ENCODE data around the gene INMT. TPM values are rescaled to one million over a fixed set of nuclear protein-coding genes. Genes with fewer than 3 reads are reported as not detected.

The INMT gene
- polyA plus RNA-seq, 1 donor (not counting 4 experiments of a cell fraction or from before 2014, with no cell fraction given), result not detected

GRCh38 chr7:30790356-30790755 lies 38.4 kb downstream of the INMT start:
- H3K27me3 ChIP-seq (ENCODE audit: control insufficient read depth, extremely low read depth, insufficient read depth, low read length), result no peaks in the 10 kb centered on the region
- no peaks in the 10 kb centered on the region for H3K79me2 ChIP-seq (ENCODE audit: control insufficient read depth, insufficient read depth, low read length)
- dilution Hi-C loops (cut with MboI; ENCODE audit: extremely low pct_ligation_motif_present, low sequenced_read_pairs), result no loop called here
- no peak overlapping the region for H3K9ac ChIP-seq (ENCODE audit: control insufficient read depth, extremely low read depth, insufficient read depth, low read length)
- H3K9me1 ChIP-seq (ENCODE audit: control insufficient read depth, extremely low read depth, insufficient read depth, low read length), result no peaks in the 10 kb centered on the region
- no peak overlapping the region for H3K4me2 ChIP-seq (ENCODE audit: control insufficient read depth, extremely low read depth, insufficient read depth, low read depth, low read length)
- no peaks in the 10 kb centered on the region for H4K20me1 ChIP-seq (ENCODE audit: control insufficient read depth, extremely low read depth, insufficient read depth, low read length)
- H3K27ac ChIP-seq (ENCODE audit: control insufficient read depth, insufficient read depth, low read length), result no peak overlapping the region
- no peak for FAIRE-seq
- no peak overlapping the region for H2AFZ ChIP-seq (ENCODE audit: control insufficient read depth, low read length)
- H3K4me3 ChIP-seq (ENCODE audit: control insufficient read depth in 2 of 3, extremely low read depth in 1 of 3, insufficient read depth in 2 of 3, low read depth in 1 of 3, low read length in 3 of 3), result no peak overlapping the region
- DNase-seq (ENCODE audit: low read depth, low spot score), result no peak
- H3K36me3 ChIP-seq (ENCODE audit: control insufficient read depth in 2 of 2, extremely low read depth in 1 of 2, insufficient read depth in 2 of 2, low read length in 2 of 2), result no peaks in the 10 kb centered on the region
- peaks cover 14% of the 10 kb centered on the region for H3K4me1 ChIP-seq (ENCODE audit: control insufficient read depth, extremely low read depth, insufficient read depth, low read length)
- no peak for TF ChIP-seq CTCF (optimal IDR thresholded peaks at IDR 0.05 in 1 of 3, IDR thresholded peaks at IDR 0.05 in 1 of 3, conservative IDR thresholded peaks at IDR 0.05 in 1 of 3; ENCODE audit: extremely low read depth in 1 of 3, insufficient read depth in 2 of 3, low read length in 3 of 3)
- no peak for TF ChIP-seq EZH2 (IDR thresholded peaks at IDR 0.05; ENCODE audit: low read length)
- H3K9me3 ChIP-seq (ENCODE audit: control insufficient read depth, low read depth, low read length), result no peaks in the 10 kb centered on the region

- H2AFZ ChIP-seq (ENCODE audit: control insufficient read depth, low read length), result no peak overlapping the region
- H3K9me1 ChIP-seq (ENCODE audit: control insufficient read depth, extremely low read depth, insufficient read depth, low read length), result no peaks in the 10 kb centered on the region
- no peaks in the 10 kb centered on the region for H4K20me1 ChIP-seq (ENCODE audit: control insufficient read depth, extremely low read depth, insufficient read depth, low read length)
- TF ChIP-seq EZH2 (IDR thresholded peaks at IDR 0.05; ENCODE audit: low read length) (no peak), CTCF (optimal IDR thresholded peaks at IDR 0.05 in 1 of 3, IDR thresholded peaks at IDR 0.05 in 1 of 3, conservative IDR thresholded peaks at IDR 0.05 in 1 of 3; ENCODE audit: extremely low read depth in 1 of 3, insufficient read depth in 2 of 3, low read length in 3 of 3) (no peak)
- no peak overlapping the region for H3K27ac ChIP-seq (ENCODE audit: control insufficient read depth, insufficient read depth, low read length)
- H3K27me3 ChIP-seq (ENCODE audit: control insufficient read depth, extremely low read depth, insufficient read depth, low read length), result no peaks in the 10 kb centered on the region
- no peak overlapping the region for H3K4me2 ChIP-seq (ENCODE audit: control insufficient read depth, extremely low read depth, insufficient read depth, low read depth, low read length)
- no peak for FAIRE-seq
- no peak overlapping the region for H3K4me3 ChIP-seq (ENCODE audit: control insufficient read depth in 2 of 3, extremely low read depth in 1 of 3, insufficient read depth in 2 of 3, low read depth in 1 of 3, low read length in 3 of 3)
- H3K9me3 ChIP-seq (ENCODE audit: control insufficient read depth, low read depth, low read length), result no peaks in the 10 kb centered on the region
- no peaks in the 10 kb centered on the region for H3K79me2 ChIP-seq (ENCODE audit: control insufficient read depth, insufficient read depth, low read length)
- no peak overlapping the region for H3K9ac ChIP-seq (ENCODE audit: control insufficient read depth, extremely low read depth, insufficient read depth, low read length)
- peaks cover 22% of the 10 kb centered on the region for H3K4me1 ChIP-seq (ENCODE audit: control insufficient read depth, extremely low read depth, insufficient read depth, low read length)
- dilution Hi-C loops (cut with MboI; ENCODE audit: extremely low pct_ligation_motif_present, low sequenced_read_pairs), result no loop called here
- no peak for DNase-seq (ENCODE audit: low read depth, low spot score)
- no peaks in the 10 kb centered on the region for H3K36me3 ChIP-seq (ENCODE audit: control insufficient read depth in 2 of 2, extremely low read depth in 1 of 2, insufficient read depth in 2 of 2, low read length in 2 of 2)
Measured at GRCh38 chr7:30791114-30791513, 39.2 kb downstream of the INMT start.

Measured in keratinocyte (primary cell).